ENCODE data around the gene TMEM120B.
"Not testable (repeated sequence)": the region's sequence is repeated elsewhere in the genome, so short reads cannot be mapped to it uniquely, and the experiment has no call there.

DNA sequence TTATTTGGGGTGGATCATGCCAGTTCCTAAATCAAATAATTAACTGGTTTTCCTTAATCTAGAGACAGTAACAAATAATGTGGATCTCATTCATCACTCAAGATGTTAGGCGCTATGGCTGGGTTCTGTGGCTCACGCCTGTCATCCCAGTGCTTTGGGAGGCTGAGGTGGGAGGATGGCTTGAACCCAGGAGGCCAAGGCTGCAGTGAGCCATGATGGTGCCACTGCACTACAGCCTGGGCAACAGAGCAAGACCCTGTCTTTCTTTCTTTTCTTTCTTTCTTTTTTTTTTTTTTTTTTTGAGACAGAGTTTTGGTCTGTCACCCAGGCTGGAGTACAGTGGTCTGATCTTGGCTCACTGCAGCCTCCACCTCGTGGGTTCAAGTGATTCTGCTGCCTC lies 19.8 kb upstream of the TMEM120B start:
- TF ChIP-seq POLR2A, TAF1 (IDR thresholded peaks at IDR 0.05; ENCODE audit: low read depth, low read length): not testable (repeated sequence)
